Smooth muscle cell (in vitro differentiated cells): ENCODE data around the gene FSIP1. TPM values are rescaled to one million over a fixed set of nuclear protein-coding genes. Genes with fewer than 3 reads are reported as not detected.

Experiments
- DNase-seq: peaks from one replicate; lab custom pipeline; 2025; ENCODE audit not compliant: unreplicated experiment; lab: John Stamatoyannopoulos, UW
- H2AFZ ChIP-seq: fragments of 200-600 bp; sonication (generic); 2 replicates; pipeline ENCODE4 v1.6.0; 2016; ENCODE audit warnings: antibody characterized with exemption, low read depth, mild to moderate bottlenecking
- H3F3A ChIP-seq: fragments of 200-600 bp; sonication (generic); 2 replicates; pipeline ENCODE4 v1.6.0; 2017; ENCODE audit warnings: antibody characterized with exemption, low read depth
- H3K27ac ChIP-seq: fragments of 200-600 bp; sonication (generic); 2 replicates; pipeline ENCODE4 v1.5.1; 2016; ENCODE audit warnings: low read depth, mild to moderate bottlenecking
- H3K27me3 ChIP-seq: fragments of 200-600 bp; sonication (generic); 2 replicates; pipeline ENCODE4 v1.6.1; 2016; ENCODE audit warnings: low read depth, mild to moderate bottlenecking
- H3K36me3 ChIP-seq: fragments of 200-600 bp; sonication (generic); 2 replicates; pipeline ENCODE4 v1.5.1; 2016; ENCODE audit warnings: low read depth
- H3K4me1 ChIP-seq: fragments of 200-600 bp; sonication (generic); 2 replicates; pipeline ENCODE4 v1.5.1; 2016; ENCODE audit warnings: low read depth
- H3K4me2 ChIP-seq: fragments of 200-600 bp; sonication (generic); 2 replicates; pipeline ENCODE4 v1.6.0; 2016; ENCODE audit warnings: mild to moderate bottlenecking
- H3K4me3 ChIP-seq: fragments of 200-600 bp; sonication (generic); 2 replicates; pipeline ENCODE4 v1.5.1; 2016; ENCODE audit warnings: mild to moderate bottlenecking
- H3K79me2 ChIP-seq: fragments of 200-600 bp; sonication (generic); 2 replicates; pipeline ENCODE4 v1.6.0; 2016; ENCODE audit warnings: low read depth, mild to moderate bottlenecking
- H3K9ac ChIP-seq: fragments of 200-600 bp; sonication (generic); 2 replicates; pipeline ENCODE4 v1.6.0; 2016; ENCODE audit warnings: low read depth
- H3K9me3 ChIP-seq: fragments of 200-600 bp; sonication (generic); replicated peaks from 2 replicates; pipeline ENCODE4 v1.5.1; 2016; ENCODE audit warnings: low read depth
- H4K20me1 ChIP-seq: fragments of 200-600 bp; sonication (generic); 2 replicates; pipeline ENCODE4 v1.6.0; 2016; ENCODE audit warnings: low read depth
- CTCF ChIP-seq: fragments of 200-600 bp; sonication (generic); IDR thresholded peaks from 2 replicates; pipeline ENCODE4 v1.5.1; 2017; ENCODE audit warnings: borderline replicate concordance, mild to moderate bottlenecking, antibody characterized with exemption; ENCODE audit not compliant: insufficient read depth, poor library complexity, severe bottlenecking
- WGBS: methylation state at CpG from one replicate; pipeline ENCODE4 v1.1.7; 2016; ENCODE audit warnings: low lambda C conversion rate; 5-methylcytosine and 5-hydroxymethylcytosine counted together
- polyA plus RNA-seq: library from polyadenylated mRNA; unstranded; fragments of >200 nt; fragmentation: Nextera tagmentation; extraction: Ambion mirVana; gene quantifications from 2 replicates; pipeline ENCODE4 v1.2.1, GENCODE V29; 2016
- total RNA-seq: library from RNA; depleted of rRNA; stranded (reverse); fragments of >200 nt; gene quantifications from 2 replicates; pipeline ENCODE4 v1.2.3, GENCODE V29; 2014

The FSIP1 gene
- total and polyA plus RNA-seq, 2 experiments from 2014 or later: 0.13 to 0.43 TPM

GRCh38 chr15:39618063-39618823 lies 164.4 kb downstream of the FSIP1 start:
- Histone ChIP-seq H3K4me1 (no peaks in the 10 kb centered on the region), H3K4me2 (no peak overlapping the region), H3K79me2 (no peaks in the 10 kb centered on the region), H3K36me3 (no peaks in the 10 kb centered on the region), H3K27me3 (no peaks in the 10 kb centered on the region), H2AFZ (no peak overlapping the region), H3K9ac (no peak overlapping the region), H3K27ac (no peak overlapping the region), H3F3A (no peaks in the 10 kb centered on the region), H3K4me3 (no peak overlapping the region), H4K20me1 (no peaks in the 10 kb centered on the region), H3K9me3 (no peaks in the 10 kb centered on the region)
- no peak for DNase-seq
- TF ChIP-seq CTCF: no peak
- WGBS: 92% methylated on average over 3 of the region's 3 CpGs

DNA sequence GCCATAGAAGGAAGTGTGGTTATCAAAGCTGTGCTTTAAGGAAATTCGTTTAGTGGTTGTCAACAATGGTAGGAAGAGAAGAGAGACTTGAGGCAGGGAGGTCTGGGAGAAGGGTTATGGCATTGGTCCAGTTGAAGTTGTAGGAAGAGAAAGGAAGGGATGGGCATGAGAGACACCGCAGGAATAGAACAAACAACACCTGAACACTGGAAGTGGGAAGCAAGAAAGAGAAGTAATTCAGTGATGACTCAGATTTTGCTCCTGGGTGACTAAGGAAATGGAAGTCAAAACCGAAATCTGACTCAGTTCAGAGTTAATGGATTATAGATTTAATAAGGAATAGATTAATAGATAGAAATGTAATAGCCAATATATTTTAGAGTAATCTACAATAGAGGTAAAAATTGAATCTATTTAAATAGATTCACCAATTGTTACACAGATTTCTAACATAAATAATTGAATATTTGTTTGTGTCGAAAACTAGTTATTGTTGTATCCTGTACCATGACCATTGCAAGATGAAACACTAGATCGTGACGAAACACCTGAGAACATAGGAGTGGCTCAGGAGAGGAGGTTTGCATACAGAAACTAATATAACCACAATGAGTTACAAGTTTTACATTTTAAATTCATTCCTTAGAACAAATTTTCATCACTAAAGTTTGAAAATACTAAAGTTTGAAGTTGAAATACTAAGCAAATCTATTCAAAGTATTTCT lies 165.7 kb downstream of the FSIP1 start:
- no peak overlapping the region for H3K9ac ChIP-seq
- DNase-seq: no peak
- H2AFZ ChIP-seq: no peak overlapping the region
- no peaks in the 10 kb centered on the region for H3K79me2 ChIP-seq
- H3K27me3 ChIP-seq: no peaks in the 10 kb centered on the region
- no peak overlapping the region for H3K27ac ChIP-seq
- no peak for TF ChIP-seq CTCF
- H3K36me3 ChIP-seq: no peaks in the 10 kb centered on the region
- no peak overlapping the region for H3K4me3 ChIP-seq
- H3K4me2 ChIP-seq: no peak overlapping the region
- no peaks in the 10 kb centered on the region for H3K4me1 ChIP-seq
- no peaks in the 10 kb centered on the region for H3F3A ChIP-seq
- H4K20me1 ChIP-seq: no peaks in the 10 kb centered on the region
- H3K9me3 ChIP-seq: peaks cover 3% of the 10 kb centered on the region
- 91% methylated on average over 6 of the region's 6 CpGs for WGBS

DNA sequence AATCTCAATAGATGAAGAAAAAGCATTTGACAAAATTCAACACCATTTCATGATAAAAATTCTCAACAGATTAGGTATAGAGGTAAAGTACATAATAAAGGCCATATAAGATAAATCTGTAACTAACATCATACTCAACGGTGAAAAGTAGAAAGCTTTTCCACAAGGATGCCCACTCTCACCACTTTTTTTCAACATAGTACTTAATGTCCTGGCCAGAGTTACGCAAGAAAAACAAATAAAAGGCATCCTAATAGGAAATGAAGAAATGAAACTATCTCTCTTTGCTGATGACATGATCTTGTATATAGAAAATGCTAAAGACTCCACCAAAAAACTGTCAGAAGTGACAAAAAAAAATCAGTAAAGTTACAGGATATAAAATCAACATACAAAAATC lies 168.8 kb downstream of the FSIP1 start:
- H2AFZ ChIP-seq: no peak overlapping the region
- H4K20me1 ChIP-seq: no peaks in the 10 kb centered on the region
- H3F3A ChIP-seq: no peaks in the 10 kb centered on the region
- no peaks in the 10 kb centered on the region for H3K36me3 ChIP-seq
- TF ChIP-seq CTCF: no peak
- 92% methylated on average over 2 of the region's 2 CpGs for WGBS
- no peaks in the 10 kb centered on the region for H3K4me1 ChIP-seq
- no peaks in the 10 kb centered on the region for H3K79me2 ChIP-seq
- H3K27me3 ChIP-seq: no peaks in the 10 kb centered on the region
- H3K9me3 ChIP-seq: peaks cover 9% of the 10 kb centered on the region
- H3K27ac ChIP-seq: no peak overlapping the region
- H3K9ac ChIP-seq: no peak overlapping the region
- H3K4me2 ChIP-seq: no peak overlapping the region
- DNase-seq: no peak
- no peak overlapping the region for H3K4me3 ChIP-seq
